NCI-H526 treated with DMSO at 0.1 percent for 48 hours (cell line): ENCODE data around the gene DOCK4.

ENCODE experiments used
- DNase-seq: peaks from one replicate; lab custom pipeline; 2025; lab: John Stamatoyannopoulos, UW

The DOCK4 gene

GRCh38 chr7:112006071-112006470 lies 200.1 kb downstream of the DOCK4 start:
- no peak for DNase-seq

- DNase-seq = no peak
Measured at GRCh38 chr7:112005205-112005775, 200.9 kb downstream of the DOCK4 start.

DNA sequence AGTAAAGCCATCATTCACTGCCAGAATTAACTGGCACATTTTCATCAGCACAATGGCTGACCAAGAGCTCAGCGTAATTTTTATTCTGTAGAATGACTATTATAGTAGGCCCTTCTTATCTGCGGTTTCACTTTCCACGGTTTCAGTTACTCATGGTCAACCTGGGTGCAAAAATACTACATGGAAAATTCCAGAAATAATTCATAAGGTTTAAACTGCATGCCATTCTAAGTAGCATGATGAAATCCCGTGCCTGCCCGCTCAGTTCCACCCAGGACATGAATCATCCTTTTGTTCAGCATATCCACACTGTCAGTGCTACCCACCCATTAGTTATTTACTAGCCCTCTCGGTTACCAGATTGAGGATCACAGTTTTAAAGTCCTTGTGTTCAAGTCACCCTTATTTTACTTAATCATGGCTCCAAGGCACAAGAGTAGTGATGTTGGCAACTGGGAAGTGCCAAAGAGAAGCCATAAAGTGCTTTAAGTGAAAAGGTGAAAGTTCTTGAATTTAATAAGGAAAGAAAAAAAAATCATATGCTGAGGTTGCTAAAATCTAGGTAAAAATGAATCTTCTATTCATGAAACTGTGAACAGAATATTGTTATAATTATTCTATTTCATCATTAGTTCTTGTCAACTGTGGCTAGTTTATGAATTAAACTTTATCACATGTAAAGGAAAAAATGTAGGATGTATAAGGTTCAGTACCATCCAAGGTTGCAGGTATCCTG lies 204.9 kb downstream of the DOCK4 start:
- DNase-seq = no peak

DNA sequence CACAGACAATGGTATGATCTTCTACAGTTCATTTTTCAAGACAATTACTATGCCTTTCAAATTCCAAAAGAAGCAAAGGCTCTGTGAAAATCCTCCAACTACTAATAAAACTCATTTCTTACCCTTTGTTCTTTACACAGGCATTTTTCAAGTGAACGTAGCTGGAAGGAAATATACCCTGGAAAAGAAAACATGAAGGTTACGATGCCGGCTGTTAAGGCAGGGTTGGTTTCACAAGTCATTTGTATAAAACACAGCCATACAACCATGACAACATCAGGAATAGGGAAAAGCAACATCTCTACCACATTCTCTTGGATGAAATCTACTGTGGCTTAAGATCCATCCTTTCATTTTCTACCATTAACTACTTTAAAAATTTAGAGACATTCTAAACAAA lies 207.9 kb downstream of the DOCK4 start:
- DNase-seq = no peak

GRCh38 chr7:111997546-111997945 lies 208.7 kb downstream of the DOCK4 start:
- DNase-seq = no peak

GRCh38 chr7:111992601-111993000 lies 213.6 kb downstream of the DOCK4 start:
- no peak for DNase-seq

DNA sequence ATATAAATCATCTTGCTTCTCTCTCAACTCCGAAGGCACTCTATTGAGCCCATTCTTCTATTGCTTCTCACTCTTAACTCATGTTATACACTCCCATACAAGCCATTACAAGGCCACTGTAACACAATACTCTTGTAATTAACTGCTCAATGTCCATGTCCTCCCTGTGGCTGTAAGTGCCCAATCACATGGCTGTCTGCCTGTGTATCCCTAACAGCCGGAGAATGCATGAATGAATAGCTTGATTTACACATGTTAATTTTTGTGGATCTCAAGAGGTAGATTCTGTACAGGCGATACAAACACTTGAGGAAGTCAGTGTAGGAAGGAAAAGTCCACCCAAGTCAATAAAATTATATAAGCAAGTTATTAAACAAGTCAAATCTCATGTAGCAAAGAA lies 215.6 kb downstream of the DOCK4 start:
- no peak for DNase-seq

DNA sequence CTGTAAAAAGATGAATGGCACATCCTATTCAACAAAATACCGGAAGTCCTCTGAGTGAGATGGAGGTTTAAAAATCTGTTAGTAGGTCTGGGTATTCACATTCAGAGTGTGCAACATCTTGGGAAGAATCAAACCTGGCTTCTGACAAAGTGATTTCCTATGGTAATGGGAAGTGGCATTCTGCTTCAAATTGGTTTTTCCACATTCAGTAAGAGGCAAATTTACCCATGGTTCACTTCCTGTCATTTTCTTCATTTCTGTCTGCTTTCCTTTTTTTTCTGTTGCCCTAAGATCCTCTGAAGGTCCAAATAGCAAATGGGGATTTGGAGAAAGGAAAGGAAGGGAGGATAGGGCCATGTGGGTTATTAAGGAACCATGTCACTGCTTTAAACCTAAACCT lies 218.3 kb downstream of the DOCK4 start:
- DNase-seq = no peak

DNA sequence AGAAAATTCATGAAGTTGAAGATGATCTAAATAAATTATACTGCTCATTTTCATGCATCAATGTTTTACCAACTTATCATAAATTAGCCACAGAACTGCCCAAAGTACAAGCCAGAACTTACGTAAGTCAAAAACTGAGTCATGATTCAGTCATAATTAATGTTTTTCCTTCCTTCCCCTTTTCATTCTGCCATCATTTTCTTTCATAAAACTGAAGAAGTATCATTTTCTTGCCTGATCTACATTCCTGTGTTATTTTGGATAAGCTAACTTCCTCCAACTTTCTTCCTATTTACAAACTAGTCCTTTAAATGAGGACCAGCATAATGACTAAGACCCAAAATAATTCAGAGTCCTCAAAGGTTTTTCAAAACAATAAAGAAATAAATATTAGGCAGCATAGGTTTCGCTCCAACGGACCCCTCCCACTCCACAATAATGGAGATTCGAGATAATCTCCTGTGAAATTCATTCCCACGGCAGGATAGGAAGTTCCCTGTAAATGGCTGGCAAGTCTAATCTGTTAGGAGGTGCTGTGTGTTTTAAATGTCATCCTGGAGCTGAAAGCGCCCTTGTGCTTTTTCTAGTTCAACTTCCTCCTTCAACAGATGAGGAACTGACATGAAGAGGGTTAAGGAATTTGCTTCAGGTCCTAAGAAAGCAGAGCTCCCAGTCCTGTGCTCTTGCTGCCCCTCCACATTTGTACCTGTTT lies 218.9 kb downstream of the DOCK4 start:
- DNase-seq = no peak

- DNase-seq = no peak
Measured at GRCh38 chr7:111986601-111987000, 219.6 kb downstream of the DOCK4 start.

DNA sequence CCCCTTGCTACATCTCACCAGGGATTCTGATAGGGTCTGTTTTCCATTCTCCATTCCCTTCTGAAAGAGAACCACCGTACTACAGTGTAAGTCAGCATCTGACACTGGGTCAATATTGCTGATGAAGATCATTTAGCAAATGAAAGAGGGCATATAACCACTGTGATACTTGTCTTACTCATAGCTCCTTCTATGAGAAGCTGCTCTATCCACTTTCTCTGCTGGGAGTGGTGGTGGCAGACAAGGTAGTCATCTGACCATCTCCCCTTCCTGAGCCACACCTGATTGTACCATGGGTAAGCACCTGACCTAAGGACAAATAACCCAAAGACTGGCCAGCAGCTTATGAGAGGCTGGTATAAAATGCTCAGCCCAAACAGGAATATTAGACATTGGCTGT lies 220.4 kb downstream of the DOCK4 start:
- DNase-seq = no peak

- no peak for DNase-seq
Measured at GRCh38 chr7:111982804-111983203, 223.4 kb downstream of the DOCK4 start.

DNA sequence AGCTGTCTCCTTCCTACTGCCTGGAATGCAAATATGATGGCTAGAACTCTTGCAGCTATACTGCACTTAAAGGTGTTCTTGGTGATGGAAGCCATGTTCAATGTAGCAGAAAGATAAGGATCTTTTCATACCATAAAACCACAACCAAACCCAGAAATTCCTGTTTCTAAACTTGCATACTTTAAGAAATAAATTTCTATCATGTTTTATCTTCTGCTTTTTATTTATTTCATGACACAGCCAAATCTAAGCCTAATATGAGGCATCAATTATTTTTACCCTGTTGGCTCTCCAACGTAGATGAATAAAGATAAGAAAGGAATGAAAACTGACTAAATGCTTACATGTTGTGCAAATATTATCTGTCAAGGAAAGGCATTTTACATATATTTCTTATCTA lies 224.1 kb downstream of the DOCK4 start:
- no peak for DNase-seq

GRCh38 chr7:111980725-111981124 lies 225.5 kb downstream of the DOCK4 start:
- DNase-seq = no peak

DNA sequence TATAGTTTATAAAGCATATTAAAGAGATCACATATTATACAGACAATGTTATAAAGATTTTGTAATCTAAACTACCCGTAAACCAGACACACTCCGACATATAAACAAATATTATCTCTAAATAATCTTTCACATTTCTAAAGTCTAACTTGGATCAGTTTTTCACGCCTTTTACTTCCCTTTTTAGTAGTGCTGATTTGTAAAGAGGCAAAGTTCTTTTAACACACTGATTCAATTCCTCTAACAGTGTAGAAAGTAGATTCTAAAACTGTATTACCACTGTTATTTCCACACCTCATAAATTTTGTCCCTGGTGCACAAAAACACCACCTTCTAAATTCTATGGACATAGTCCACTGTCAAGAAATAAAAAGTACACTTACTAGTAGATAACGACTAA lies 230.9 kb downstream of the DOCK4 start:
- no peak for DNase-seq

GRCh38 chr7:111960984-111961383 lies 245.2 kb downstream of the DOCK4 start:
- DNase-seq = no peak

- no peak for DNase-seq
Measured at GRCh38 chr7:111958896-111959295, 247.3 kb downstream of the DOCK4 start.

- no peak for DNase-seq
Measured at GRCh38 chr7:111958431-111958830, 247.8 kb downstream of the DOCK4 start.

GRCh38 chr7:111955616-111956015 lies 250.6 kb downstream of the DOCK4 start:
- no peak for DNase-seq

GRCh38 chr7:111954474-111955381 lies 251.5 kb downstream of the DOCK4 start:
- no peak for DNase-seq

- DNase-seq = no peak
Measured at GRCh38 chr7:111954056-111954455, 252.1 kb downstream of the DOCK4 start.

- peak; percentile 78 for DNase-seq
Measured at GRCh38 chr7:111953611-111954010, 252.6 kb downstream of the DOCK4 start.
